HAP-1 (cell line): ENCODE measurements around the gene MLYCD.

Experiments used
- DNase-seq, 2 experiments: peaks; one replicate each; pipeline ENCODE4 v3.0.0-alpha.2; 2016 to 2020; ENCODE audit warnings: low spot score in 2 of 2
- H3K27me3 ChIP-seq: fragments of 250-450 bp; sonication (Bioruptor Pico); 2 replicates; pipeline ENCODE4 v1.5.1; 2020; ENCODE audit warnings: low read depth, mild to moderate bottlenecking, moderate library complexity
- H3K36me3 ChIP-seq: fragments of 250-450 bp; sonication (Bioruptor Pico); replicated peaks from 2 replicates; pipeline ENCODE4 v1.5.1; 2020; ENCODE audit warnings: mild to moderate bottlenecking
- H3K4me1 ChIP-seq: fragments of 250-450 bp; sonication (Bioruptor Pico); 2 replicates; pipeline ENCODE4 v1.5.1; 2020; ENCODE audit warnings: mild to moderate bottlenecking
- H3K4me3 ChIP-seq: fragments of 250-450 bp; sonication (Bioruptor Pico); 2 replicates; pipeline ENCODE4 v1.5.1; 2020; ENCODE audit warnings: mild to moderate bottlenecking, moderate library complexity
- H3K9me3 ChIP-seq: fragments of 250-450 bp; sonication (Bioruptor Pico); 2 replicates; pipeline ENCODE4 v1.5.1; 2020; ENCODE audit warnings: mild to moderate bottlenecking, moderate library complexity
- in situ Hi-C: fragments of 300-500 bp; cut with MboI; formaldehyde crosslinking; loops from 3 replicates; pipeline ENCODE4 v1.14.3; 2020; ENCODE audit warnings: low sequenced_read_pairs, inconsistent platforms, mixed read lengths

Gene MLYCD

DNA sequence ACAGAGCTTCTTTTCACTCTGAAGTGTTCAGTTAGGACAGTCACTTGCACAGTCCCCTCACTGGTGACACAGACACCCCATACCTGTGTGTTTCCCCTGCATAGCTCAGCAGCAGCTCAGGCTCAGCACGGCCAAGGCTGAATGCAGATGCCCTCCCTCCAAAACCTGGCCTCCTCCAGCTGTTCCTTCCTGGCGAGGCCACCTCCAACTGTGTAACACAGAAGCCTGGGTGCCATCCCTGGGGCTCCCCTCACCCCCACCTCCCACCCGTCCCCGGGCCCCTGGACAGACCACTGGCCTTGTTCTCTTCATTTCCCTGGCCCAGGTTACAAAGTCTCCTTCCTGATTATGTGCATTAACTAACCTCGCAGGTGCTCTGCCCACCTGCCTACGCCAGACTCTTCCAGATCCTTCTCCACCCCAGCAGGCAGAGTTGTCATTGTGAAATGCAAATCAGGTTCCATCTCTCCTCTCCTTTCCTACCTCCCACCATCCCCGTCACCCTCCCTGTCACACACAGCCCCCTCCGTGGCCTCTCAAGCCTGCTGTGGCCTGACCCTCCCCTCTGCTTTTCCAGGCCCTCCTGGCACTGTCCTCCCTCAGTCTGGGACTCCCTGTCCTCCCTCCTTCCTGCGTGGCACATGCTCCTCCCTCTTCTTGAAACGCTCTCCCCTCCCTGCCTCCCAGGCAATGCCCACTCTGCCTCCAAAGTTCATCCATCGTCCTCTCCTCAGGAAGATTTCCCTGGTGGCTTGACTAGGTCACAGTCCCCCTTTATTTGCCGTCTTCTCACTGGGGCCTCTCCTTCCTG is 26.4 kb downstream of the MLYCD start:
- no peak overlapping the region for H3K4me3 ChIP-seq
- H3K4me1 ChIP-seq, result peaks cover 8% of the 10 kb centered on the region
- H3K9me3 ChIP-seq, result no peaks in the 10 kb centered on the region
- H3K36me3 ChIP-seq, result no peaks in the 10 kb centered on the region
- in situ Hi-C loops, result no loop called here
- DNase-seq, result no peak
- H3K27me3 ChIP-seq, result no peaks in the 10 kb centered on the region

DNA sequence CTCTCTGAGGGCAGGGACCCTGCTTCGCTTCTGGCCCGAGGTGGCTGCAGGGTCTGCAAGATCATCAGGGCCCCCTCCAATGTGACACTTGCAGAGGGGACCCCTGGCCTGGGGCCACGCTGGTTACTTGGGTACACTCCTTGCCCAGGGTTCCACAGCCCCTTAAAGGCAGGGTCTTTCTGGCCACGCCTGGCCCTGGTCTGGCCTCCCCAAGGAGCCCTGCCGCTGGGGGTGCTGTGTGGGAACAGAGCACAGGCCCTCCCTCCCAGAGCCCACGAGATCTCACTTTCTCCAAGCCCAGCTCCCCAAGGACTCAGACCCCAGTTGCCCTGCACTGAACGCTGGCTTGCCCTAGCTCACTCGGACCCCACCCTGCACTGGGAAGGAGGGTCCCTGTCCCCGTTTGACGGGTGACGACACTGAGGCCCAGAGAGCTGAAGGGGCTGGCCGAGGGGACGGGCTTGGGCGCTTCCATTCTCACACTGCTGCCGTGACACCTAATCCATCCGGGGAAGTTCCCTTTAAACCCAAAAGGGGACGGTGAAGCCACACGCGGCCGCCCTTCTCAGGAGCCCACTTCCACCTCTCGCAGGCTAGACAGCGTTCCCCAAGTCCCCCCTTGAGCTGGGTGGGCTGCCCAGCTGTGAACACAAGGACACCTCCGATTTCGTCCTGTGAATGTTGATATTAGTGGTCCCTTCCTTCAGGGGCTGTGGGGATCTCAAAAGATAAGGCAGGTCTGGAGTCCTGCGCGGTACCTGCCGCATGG is 27.2 kb downstream of the MLYCD start:
- Histone ChIP-seq H3K4me1 (peaks cover 8% of the 10 kb centered on the region), H3K9me3 (no peaks in the 10 kb centered on the region), H3K27me3 (no peaks in the 10 kb centered on the region), H3K36me3 (no peaks in the 10 kb centered on the region), H3K4me3 (no peak overlapping the region)
- in situ Hi-C loops, result no loop called here
- no peak for DNase-seq

DNA sequence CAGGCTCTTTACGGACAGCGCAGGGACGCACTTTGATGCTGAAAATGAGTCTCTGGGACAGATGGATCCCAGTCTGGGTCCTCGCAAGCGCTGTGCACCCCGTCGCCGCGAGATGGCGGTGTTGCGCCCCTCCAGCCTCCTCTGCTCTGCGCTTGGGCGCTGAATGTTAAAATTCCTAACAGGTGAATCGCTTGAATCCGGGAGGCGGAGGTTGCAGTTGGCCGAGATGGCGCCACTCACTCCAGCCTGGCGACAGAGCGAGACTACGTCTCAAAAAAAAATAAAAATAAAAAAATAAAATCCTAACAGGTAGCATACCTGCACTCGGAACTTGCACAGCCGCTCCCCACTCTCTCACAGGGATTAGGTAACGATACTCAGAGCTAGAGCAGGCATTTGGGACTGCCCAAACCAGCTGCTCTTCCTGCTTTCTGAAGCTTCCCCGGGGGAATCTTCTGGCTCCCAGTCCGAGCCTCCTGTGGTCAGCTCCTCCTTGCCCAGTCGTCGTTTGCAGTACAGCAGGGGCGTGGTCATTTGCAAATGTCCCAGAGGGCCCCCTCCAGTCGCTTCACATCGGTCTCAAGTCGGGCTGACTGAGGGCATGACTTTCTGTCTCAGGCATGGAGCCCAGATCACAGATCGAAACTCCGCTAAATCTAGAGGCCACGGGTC is 27.9 kb downstream of the MLYCD start:
- H3K4me1 ChIP-seq, result peaks cover 8% of the 10 kb centered on the region
- no peaks in the 10 kb centered on the region for H3K36me3 ChIP-seq
- in situ Hi-C loops, result no loop called here
- peak; percentile 46 to 88 for DNase-seq
- no peaks in the 10 kb centered on the region for H3K9me3 ChIP-seq
- no peak overlapping the region for H3K4me3 ChIP-seq
- H3K27me3 ChIP-seq, result no peaks in the 10 kb centered on the region

DNA sequence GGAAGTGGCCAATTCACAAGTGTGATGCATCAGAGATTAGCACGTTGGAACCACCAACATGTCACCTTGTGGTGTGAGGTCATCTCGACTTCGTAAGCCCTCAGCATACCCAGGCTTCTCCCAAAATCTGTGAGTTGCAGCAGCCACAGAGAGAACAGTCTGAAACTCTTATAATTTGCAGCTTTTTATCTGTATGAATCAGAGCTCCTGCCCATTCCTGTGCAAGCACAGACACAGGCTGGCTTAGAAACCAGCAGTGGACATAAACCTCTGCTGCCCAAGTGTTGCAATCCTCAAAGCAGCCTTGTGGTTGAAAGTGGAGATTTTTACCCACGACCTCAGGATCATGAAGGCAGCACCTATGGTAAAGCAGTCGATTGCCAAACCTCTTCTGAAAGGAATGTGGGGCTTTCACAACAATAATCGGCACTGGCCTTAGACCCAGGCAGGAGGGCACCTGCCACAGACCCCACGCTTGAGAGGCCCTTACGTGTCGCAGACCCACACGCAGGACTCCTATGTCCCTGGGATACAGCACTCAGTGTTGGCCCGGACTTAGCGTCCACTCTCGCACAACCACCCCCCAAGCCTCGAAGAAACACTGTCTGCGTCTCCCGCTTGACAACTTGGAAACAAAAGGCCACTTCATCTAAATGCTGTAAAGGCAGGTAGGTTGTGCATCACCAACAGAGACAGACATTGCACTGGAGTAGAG is 29.6 kb downstream of the MLYCD start:
- no peak for DNase-seq
- no peaks in the 10 kb centered on the region for H3K27me3 ChIP-seq
- no peak overlapping the region for H3K4me3 ChIP-seq
- peaks cover 8% of the 10 kb centered on the region for H3K4me1 ChIP-seq
- H3K36me3 ChIP-seq, result no peaks in the 10 kb centered on the region
- in situ Hi-C loops, result no loop called here
- H3K9me3 ChIP-seq, result no peaks in the 10 kb centered on the region

DNA sequence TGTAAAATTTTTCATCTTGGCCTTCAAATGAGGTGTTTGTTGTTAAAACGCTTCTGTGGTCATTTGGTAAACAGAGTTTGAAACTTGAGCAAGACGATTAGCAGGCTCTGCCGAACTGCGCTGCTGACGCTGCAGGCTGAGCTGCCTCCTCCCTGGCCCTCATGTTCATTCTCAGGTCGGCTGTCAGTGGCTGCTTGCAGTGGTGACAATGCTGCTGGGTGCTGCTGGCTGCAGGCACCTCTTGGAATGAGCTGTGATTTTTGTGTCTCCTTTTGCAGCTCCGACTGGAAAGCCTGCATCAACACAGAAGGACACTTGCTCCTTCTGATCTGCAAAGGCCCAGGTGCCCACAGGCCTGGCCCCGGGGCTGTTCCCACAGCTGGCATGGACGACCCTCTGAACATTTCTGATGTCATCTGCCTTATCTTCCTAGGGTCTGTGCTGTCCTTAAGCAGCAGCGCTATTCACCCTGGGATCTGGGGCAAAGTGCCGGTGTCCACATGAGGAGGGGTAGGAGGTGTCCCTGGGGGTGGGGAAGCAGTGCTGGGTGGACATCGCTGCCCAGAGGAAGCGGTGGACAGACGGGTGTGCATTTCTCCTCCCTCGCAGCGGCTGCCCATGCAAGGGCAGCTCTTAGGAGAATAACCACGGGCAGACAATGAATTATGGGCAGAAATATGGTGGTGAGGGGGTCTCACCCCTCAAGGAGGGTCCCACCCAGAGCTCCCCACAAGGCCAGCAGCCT is 31.1 kb downstream of the MLYCD start:
- Histone ChIP-seq H3K27me3 (no peaks in the 10 kb centered on the region), H3K4me3 (no peak overlapping the region), H3K36me3 (no peaks in the 10 kb centered on the region), H3K4me1 (peaks cover 8% of the 10 kb centered on the region), H3K9me3 (no peaks in the 10 kb centered on the region)
- DNase-seq, result no peak
- in situ Hi-C loops, result no loop called here

DNA sequence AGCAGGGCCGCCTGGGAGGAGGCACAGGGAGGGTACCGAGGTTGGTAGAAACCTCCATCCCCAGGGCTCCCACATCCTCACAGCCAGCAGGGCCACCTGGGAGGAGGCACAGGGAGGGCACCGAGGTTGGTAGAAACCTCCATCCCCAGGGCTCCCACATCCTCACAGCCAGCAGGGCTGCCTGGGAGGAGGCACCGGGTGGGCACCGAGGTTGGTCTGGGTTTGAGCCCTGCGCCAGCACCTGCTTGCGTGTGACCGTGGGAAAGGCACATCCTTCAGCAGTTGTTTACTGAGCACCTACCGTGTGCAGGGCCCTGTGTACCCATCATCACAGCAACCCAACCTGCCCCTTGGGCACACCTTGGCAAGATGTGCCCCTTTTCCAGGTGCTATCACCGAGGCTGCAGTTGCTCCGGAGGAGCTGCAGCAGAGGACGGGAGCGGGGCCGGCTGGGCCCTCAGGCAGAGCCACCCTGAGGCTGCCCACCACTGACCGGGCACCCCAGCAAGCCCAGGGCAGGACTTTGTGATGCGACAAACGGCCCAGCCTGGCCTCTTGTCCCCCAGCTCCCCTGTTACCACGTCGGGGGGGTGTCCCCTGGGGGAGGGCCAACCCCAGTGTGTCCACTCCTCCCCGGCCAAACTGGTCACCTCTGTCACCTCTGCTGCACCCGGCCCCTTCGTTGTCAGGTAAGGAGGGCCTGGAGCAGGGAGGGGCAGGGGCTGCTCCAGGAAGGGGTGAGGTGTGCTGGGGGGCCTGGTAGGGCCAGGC is 32.0 kb downstream of the MLYCD start:
- no peaks in the 10 kb centered on the region for H3K27me3 ChIP-seq
- in situ Hi-C loops, result no loop called here

DNA sequence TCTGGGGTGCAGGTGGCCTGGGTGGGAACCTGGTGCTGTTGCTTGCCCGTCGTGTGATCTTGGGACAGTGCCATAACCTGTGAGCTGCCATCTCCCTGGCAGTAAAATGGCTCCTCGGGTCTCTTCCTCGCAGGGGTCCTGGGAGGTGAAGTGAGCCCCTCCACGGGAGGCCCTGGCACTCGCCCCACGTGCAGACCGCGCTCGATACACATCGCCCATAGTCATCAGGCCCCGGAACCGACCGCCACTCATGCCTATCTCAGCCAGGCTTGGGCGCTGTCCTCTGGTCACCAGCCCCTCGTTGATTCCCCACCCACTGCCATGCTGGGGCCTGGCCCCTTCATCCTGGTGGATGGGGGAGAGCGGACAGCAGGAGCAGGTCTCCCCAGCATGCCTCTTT is 32.6 kb downstream of the MLYCD start:
- H3K36me3 ChIP-seq, result no peaks in the 10 kb centered on the region
- DNase-seq, result no peak
- in situ Hi-C loops, result no loop called here
- no peak overlapping the region for H3K4me3 ChIP-seq
- H3K9me3 ChIP-seq, result no peaks in the 10 kb centered on the region
- H3K4me1 ChIP-seq, result peaks cover 8% of the 10 kb centered on the region
- no peaks in the 10 kb centered on the region for H3K27me3 ChIP-seq

More for the DNA sequence above, 32.0 kb downstream of the MLYCD start:
- no peaks in the 10 kb centered on the region for H3K9me3 ChIP-seq
- H3K36me3 ChIP-seq, result no peaks in the 10 kb centered on the region
- H3K4me3 ChIP-seq, result no peak overlapping the region
- peaks cover 8% of the 10 kb centered on the region for H3K4me1 ChIP-seq
- no peak for DNase-seq

DNA sequence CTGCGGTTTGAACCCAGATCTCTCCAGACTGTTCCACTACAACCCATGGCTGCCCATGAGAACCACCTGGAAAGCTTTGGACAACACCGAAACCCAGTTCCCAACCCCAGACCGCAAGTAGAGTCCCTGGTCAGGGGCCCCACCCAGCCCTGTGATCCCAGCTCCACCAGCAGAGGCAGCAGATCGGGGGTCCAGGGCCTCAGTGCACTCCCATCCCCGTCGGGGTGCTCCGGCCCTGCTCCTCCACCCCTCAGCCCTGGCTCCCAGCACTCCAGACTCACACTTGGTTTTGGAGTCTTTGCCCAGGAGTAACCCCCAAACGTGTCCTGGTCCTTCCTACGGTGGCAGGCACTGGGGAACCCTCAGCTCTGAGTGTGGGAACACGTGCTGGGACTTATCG is 33.4 kb downstream of the MLYCD start:
- DNase-seq, result no peak
- H3K36me3 ChIP-seq, result no peaks in the 10 kb centered on the region
- in situ Hi-C loops, result no loop called here
- H3K27me3 ChIP-seq, result no peaks in the 10 kb centered on the region
- H3K4me1 ChIP-seq, result peaks cover 3% of the 10 kb centered on the region; the same call in 1 of the 2 replicates
- no peak overlapping the region for H3K4me3 ChIP-seq
- H3K9me3 ChIP-seq, result no peaks in the 10 kb centered on the region

DNA sequence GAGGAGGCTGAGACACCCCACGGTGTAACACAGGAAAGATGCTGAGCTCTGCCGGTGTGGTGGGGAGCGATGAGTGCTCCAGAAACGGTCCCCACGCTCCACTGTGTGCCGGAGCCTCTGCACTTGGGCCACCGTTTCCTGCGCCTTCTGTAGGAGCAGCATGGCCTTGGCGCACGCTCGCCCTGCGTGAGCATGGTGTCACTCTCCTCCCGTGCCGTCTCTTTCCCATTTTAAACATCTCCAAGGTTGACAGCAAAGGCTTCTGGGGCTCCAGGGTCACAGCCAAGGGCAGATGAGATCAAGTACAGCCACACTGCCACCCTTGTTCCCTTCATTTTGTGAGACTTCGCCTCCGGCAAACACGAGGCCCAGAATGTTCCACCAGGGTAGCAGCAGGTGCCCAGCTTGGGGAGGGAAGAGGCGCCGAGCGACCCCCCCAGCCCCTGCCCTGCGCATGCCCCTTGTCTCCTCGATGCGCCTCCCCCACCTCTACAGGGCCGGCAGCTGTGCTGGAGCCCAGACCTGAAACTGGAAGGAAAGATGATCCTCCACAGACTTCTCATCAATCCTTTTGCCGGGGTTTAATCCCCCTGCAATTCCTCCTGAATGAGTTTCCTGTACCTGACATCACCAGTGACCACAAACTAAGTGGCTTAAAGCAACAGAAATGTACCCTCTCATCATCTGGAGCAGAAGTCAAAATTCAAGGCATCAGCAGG is 34.2 kb downstream of the MLYCD start:
- Histone ChIP-seq H3K36me3 (no peaks in the 10 kb centered on the region), H3K4me1 (no peaks in the 10 kb centered on the region), H3K9me3 (no peaks in the 10 kb centered on the region), H3K4me3 (no peak overlapping the region), H3K27me3 (no peaks in the 10 kb centered on the region)
- in situ Hi-C loops, result no loop called here
- no peak for DNase-seq

DNA sequence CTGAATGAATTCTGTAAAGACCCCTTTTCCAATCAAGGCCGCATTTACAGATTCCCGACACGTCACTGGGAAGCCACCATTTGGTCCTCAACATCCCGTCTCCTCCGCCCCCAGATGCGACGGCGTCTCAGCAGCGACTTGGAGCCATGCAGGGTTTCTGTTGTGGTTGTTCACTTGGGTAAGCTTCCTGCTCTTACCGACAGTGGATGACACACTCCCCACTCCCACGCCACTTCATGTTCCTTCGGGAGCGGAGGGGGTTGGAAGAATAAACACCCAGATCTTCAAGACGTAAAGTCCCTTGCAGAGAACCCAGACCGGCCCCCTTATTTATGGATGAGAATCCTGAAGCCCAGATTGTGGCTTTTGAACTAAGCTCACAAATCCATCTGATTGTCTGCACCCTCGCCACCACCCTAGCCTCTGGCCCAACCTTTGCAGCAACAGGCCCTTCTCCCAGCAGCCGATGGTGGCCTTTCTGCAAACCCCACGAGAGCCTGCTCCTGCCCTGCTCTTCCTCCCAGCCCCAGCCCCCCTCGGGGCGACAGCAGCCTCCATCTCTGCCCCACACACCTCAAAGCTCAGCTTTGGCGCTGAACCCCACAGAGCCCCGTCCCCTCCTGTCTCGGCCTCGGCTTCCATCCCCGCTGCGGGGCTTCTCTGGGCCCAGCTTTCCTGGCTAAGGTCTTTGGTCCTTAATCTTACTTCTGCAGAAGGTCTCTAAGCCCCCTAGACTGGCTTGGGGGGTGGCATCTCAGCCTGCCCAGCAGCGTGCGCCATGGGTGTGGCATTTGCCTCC is 35.2 kb downstream of the MLYCD start:
- Histone ChIP-seq H3K27me3 (no peaks in the 10 kb centered on the region), H3K4me1 (no peaks in the 10 kb centered on the region), H3K9me3 (no peaks in the 10 kb centered on the region)

DNA sequence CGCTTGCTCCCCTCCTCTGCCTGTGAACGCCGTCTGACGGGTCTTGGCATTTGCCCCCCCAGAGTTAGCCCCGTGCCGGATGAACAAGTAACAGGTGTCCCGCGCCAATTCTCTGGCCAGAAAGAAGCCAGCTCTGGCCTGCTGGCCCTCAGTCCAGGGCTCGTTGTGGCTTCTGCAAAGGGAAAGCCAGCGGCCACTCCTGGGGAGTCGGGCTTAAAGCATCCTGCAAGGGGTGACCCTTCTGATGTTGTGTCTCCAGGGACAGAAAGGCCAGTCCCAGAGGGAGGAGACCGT is 35.7 kb downstream of the MLYCD start:
- Histone ChIP-seq H3K27me3 (no peaks in the 10 kb centered on the region), H3K4me3 (no peak overlapping the region), H3K9me3 (no peaks in the 10 kb centered on the region), H3K4me1 (no peaks in the 10 kb centered on the region), H3K36me3 (no peaks in the 10 kb centered on the region)
- in situ Hi-C loops, result no loop called here
- DNase-seq, result no peak

More for the DNA sequence above, 35.2 kb downstream of the MLYCD start:
- no peak for DNase-seq
- in situ Hi-C loops, result no loop called here
- H3K4me3 ChIP-seq, result no peak overlapping the region
- no peaks in the 10 kb centered on the region for H3K36me3 ChIP-seq
